Brain microvascular endothelial cell (primary cell): ENCODE measurements around the gene MEG3.

Source experiments
- DNase-seq: peaks from one replicate; pipeline ENCODE4 v3.0.0-alpha.2; 2020
- H3K27ac ChIP-seq: fragments of 250-450 bp; sonication (Bioruptor Pico); 2 replicates; pipeline ENCODE4 v1.5.1; 2020; ENCODE audit warnings: mild to moderate bottlenecking, moderate library complexity
- H3K27me3 ChIP-seq: fragments of 250-450 bp; sonication (Bioruptor Pico); replicated peaks from 2 replicates; pipeline ENCODE4 v1.5.1; 2020; ENCODE audit warnings: mild to moderate bottlenecking
- H3K36me3 ChIP-seq: fragments of 250-450 bp; sonication (Bioruptor Pico); replicated peaks from 2 replicates; pipeline ENCODE4 v1.5.1; 2020; ENCODE audit warnings: mild to moderate bottlenecking
- H3K4me3 ChIP-seq: 2 replicates; pipeline ENCODE4 v1.5.1; 2011; ENCODE audit warnings: low read depth, mild to moderate bottlenecking, control low read depth, low read length, moderate library complexity
- CTCF ChIP-seq: IDR thresholded peaks from 2 replicates; pipeline ENCODE4 v1.5.1; 2011; ENCODE audit warnings: low read depth, mild to moderate bottlenecking, moderate library complexity, low read length, control low read depth, inconsistent platforms; ENCODE audit errors: missing control alignments
- in situ Hi-C: cut with HindIII; loops from 2 replicates; pipeline ENCODE4 v1.10.0; 2017; ENCODE audit warnings: low sequenced_read_pairs, low pct_ligation_motif_present

Gene MEG3

GRCh38 chr14:100786131-100786530, 39.8 kb upstream of the MEG3 start:
- in situ Hi-C loops, result no loop called here
- Histone ChIP-seq H3K4me3 (no peak overlapping the region), H3K36me3 (no peaks in the 10 kb centered on the region), H3K27me3 (no peaks in the 10 kb centered on the region), H3K27ac (no peak overlapping the region)
- TF ChIP-seq CTCF, result no peak
- DNase-seq, result no peak

GRCh38 chr14:100786576-100787219, 39.2 kb upstream of the MEG3 start:
- Histone ChIP-seq H3K36me3 (no peaks in the 10 kb centered on the region), H3K4me3 (no peak overlapping the region), H3K27me3 (no peaks in the 10 kb centered on the region), H3K27ac (no peak overlapping the region)
- DNase-seq, result no peak
- TF ChIP-seq CTCF, result no peak
- in situ Hi-C loops, result no loop called here

- H3K36me3 ChIP-seq, result no peaks in the 10 kb centered on the region
- H3K4me3 ChIP-seq, result no peak overlapping the region
- peaks cover under 1% of the 10 kb centered on the region for H3K27me3 ChIP-seq
- H3K27ac ChIP-seq, result no peak overlapping the region
- no peak for DNase-seq
- no peak for TF ChIP-seq CTCF
- in situ Hi-C loops, result no loop called here
Observed at GRCh38 chr14:100787659-100788058, 38.3 kb upstream of the MEG3 start.

DNA sequence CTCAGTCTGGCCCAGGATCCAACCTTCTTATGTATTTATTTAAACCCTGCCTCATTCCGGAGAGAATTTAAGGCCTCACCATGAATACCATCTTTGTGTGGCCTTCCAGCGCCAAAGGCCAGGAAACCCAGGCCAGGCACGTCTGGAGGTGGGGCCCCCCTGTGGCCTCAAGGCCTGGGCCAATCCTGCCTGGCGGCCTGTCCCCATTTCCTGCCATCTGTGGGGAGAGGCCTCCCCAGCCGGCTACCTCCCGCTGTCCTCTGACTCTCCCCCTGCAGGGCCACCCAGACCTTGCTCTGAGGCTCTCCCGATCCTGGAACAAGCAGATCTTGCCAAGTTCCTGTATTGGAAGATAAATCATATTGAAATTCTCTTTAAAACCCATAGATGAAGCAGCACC, 37.4 kb upstream of the MEG3 start:
- no peak overlapping the region for H3K27ac ChIP-seq
- H3K27me3 ChIP-seq, result peaks cover 5% of the 10 kb centered on the region
- H3K36me3 ChIP-seq, result no peaks in the 10 kb centered on the region
- in situ Hi-C loops, result no loop called here
- H3K4me3 ChIP-seq, result no peak overlapping the region
- DNase-seq, result no peak
- TF ChIP-seq CTCF, result no peak

DNA sequence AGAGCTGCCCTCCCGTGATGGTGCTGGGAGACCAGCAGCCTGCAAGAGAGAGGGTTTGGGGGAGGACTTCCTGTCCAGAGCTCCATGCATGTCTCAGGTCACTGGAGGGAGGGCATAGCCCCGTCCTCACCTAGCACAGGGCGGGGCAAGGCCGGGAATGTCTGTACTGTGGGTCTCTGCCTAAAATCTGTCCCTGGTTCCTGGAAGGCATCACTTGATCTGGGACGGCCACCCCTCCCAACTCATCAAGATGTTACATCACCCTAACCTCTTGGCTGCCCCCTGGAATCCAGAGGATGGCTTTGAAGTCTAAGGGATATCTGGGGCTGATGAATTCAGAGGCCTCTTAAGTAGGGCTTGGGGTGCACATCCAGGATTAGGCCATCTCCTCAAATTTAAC, 37.0 kb upstream of the MEG3 start:
- DNase-seq, result no peak
- in situ Hi-C loops, result no loop called here
- peaks cover 5% of the 10 kb centered on the region for H3K27me3 ChIP-seq
- no peak for TF ChIP-seq CTCF
- no peak overlapping the region for H3K27ac ChIP-seq
- H3K36me3 ChIP-seq, result no peaks in the 10 kb centered on the region
- no peak overlapping the region for H3K4me3 ChIP-seq
